ENCODE results near the gene JARID2. TPM values are rescaled to one million over a fixed set of nuclear protein-coding genes. Genes with fewer than 3 reads are reported as not detected.

The JARID2 gene
- total RNA-seq, 1 donor from 2014 or later, result 43.9 TPM

DNA sequence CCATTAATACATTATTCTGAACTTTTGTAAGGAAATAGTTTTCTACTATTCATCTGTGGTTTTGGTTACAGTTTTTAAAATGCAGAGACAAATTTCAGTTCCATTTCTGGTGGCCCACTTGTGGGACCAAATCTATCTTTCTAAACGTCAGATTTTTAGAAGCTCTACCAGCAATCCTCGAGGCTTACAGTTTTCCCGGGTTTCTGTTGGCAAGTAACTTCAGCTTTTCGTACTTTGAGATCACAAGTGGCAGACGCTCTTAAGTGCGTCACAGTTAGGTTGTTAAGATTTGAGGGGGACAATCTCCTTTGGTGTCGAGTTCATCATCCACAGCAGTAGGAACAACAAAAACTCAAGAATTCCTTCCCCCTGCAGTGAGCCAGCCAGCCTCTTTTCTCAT lies 60.0 kb downstream of the JARID2 start:
- no peak for DNase-seq (ENCODE audit: extremely low spot score, unreplicated experiment)
- TF ChIP-seq, protein P1, sequence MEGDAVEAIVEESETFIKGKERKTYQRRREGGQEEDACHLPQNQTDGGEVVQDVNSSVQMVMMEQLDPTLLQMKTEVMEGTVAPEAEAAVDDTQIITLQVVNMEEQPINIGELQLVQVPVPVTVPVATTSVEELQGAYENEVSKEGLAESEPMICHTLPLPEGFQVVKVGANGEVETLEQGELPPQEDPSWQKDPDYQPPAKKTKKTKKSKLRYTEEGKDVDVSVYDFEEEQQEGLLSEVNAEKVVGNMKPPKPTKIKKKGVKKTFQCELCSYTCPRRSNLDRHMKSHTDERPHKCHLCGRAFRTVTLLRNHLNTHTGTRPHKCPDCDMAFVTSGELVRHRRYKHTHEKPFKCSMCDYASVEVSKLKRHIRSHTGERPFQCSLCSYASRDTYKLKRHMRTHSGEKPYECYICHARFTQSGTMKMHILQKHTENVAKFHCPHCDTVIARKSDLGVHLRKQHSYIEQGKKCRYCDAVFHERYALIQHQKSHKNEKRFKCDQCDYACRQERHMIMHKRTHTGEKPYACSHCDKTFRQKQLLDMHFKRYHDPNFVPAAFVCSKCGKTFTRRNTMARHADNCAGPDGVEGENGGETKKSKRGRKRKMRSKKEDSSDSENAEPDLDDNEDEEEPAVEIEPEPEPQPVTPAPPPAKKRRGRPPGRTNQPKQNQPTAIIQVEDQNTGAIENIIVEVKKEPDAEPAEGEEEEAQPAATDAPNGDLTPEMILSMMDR (conservative IDR thresholded peaks at IDR 0.05), result no peak
- H3K36me3 Mint-ChIP-seq, result peaks cover 5% of the 10 kb centered on the region
- peaks cover 71% of the 10 kb centered on the region for H3K4me1 Mint-ChIP-seq (ENCODE audit: unreplicated experiment)
- no peaks in the 10 kb centered on the region for H3K9me3 Mint-ChIP-seq
- H3K4me3 Mint-ChIP-seq, result peak overlapping the region; percentile 16
- H3K27me3 Mint-ChIP-seq, result no peaks in the 10 kb centered on the region
- H3K27ac Mint-ChIP-seq, result no peak overlapping the region

DNA sequence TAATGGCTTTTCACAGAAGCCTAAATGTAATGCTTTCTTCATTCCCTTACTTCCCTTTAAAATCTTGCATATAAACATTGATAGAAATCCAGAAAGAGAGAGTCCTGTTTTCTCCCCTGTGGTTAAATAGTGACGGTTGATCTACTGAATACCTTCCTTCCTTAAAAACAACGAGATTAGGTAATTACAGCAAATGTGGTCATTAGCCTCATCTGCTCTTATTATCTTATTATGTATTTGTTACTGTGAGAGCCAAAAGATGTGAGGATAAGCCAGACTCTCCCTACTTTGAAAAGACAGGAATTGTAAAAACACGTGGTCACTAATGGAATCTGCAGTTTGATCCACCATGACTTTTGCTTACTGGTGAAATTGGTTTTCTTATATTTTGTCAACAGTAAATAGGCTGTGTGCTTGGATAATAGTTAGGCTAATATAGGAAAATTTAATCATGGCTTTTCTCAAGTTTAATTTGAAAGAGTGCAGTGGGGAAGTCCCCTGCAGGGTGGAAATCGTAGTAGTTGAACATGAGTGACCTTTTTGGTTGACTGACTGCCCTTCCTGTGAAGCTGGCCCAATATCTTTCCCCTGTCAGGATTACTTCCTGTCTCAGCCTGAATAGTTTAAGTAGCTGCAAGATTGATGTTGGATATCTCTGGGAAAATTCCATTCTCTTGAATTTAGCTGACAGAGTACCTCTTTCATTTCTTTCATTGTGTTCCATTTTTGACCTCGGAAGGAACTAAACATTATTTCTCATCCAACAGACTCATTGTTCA lies 62.8 kb downstream of the JARID2 start:
- no peaks in the 10 kb centered on the region for H3K27me3 Mint-ChIP-seq
- DNase-seq (ENCODE audit: extremely low spot score, unreplicated experiment), result no peak
- H3K4me3 Mint-ChIP-seq, result no peak overlapping the region
- H3K9me3 Mint-ChIP-seq, result no peaks in the 10 kb centered on the region
- H3K36me3 Mint-ChIP-seq, result no peaks in the 10 kb centered on the region
- TF ChIP-seq, protein P1 (conservative IDR thresholded peaks at IDR 0.05), result no peak
- peaks cover 63% of the 10 kb centered on the region for H3K4me1 Mint-ChIP-seq (ENCODE audit: unreplicated experiment)
- H3K27ac Mint-ChIP-seq, result no peak overlapping the region

DNA sequence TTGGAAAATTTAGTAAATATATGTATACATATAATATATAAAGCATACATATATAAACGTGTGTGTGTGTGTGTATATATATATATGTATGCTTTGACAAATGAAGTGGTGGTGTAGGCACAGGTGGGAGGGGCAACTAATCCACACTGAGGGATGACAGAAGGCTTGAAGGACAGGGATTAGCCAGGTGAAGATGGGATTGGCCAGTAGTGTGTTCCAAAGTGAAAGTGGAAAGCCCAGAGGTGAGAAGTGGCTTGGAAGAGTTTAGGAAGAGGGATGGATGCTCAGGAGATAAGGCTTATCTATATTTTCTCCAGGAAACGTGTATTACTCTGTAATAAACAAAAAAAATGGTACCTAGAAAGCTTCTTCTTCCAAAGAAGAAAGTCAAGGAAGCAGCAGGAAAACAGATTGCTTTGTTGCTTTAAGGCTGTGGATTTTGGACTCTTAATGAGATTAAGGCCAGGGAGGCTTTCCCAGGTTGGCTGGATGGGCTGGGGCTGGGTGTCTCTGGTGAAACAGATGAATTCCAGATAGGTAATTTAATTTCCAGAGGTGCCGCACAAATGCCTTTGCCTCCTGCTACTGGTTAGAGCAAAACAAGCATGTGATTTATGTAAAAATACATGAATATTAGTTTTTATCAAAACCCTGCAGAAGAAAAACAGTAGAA lies 63.9 kb downstream of the JARID2 start:
- H3K27ac Mint-ChIP-seq, result no peak overlapping the region

DNA sequence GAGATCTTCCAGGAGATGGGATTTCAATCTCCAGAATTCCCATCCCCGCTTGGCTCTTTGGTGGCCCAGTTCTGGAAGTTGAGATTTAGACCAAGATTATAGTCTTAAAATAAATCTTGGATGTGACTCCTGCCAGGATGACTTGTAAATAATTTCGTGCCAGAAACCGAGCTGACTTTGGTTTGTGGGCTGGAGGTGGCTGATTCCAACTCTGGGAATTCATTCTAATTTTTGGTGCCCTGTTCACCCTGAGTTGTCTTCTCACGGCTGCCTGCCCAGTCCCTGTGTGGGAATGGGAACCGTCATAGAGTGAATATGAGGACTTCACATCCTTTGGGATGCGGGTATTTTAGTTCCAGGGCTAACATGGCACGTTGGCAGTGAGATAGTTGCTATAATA lies 64.8 kb downstream of the JARID2 start:
- Mint-ChIP-seq H3K27me3 (no peaks in the 10 kb centered on the region), H3K27ac (no peak overlapping the region), H3K9me3 (no peaks in the 10 kb centered on the region), H3K4me3 (no peak overlapping the region), H3K4me1 (ENCODE audit: unreplicated experiment) (peaks cover 59% of the 10 kb centered on the region), H3K36me3 (no peaks in the 10 kb centered on the region)
- TF ChIP-seq, protein P1 (conservative IDR thresholded peaks at IDR 0.05), result no peak
- DNase-seq (ENCODE audit: extremely low spot score, unreplicated experiment), result no peak

More for the DNA sequence above, 63.9 kb downstream of the JARID2 start:
- TF ChIP-seq, protein P1 (conservative IDR thresholded peaks at IDR 0.05), result no peak
- Mint-ChIP-seq H3K9me3 (no peaks in the 10 kb centered on the region), H3K4me3 (no peak overlapping the region), H3K36me3 (no peaks in the 10 kb centered on the region), H3K27me3 (no peaks in the 10 kb centered on the region), H3K4me1 (ENCODE audit: unreplicated experiment) (peaks cover 67% of the 10 kb centered on the region)
- no peak for DNase-seq (ENCODE audit: extremely low spot score, unreplicated experiment)

DNA sequence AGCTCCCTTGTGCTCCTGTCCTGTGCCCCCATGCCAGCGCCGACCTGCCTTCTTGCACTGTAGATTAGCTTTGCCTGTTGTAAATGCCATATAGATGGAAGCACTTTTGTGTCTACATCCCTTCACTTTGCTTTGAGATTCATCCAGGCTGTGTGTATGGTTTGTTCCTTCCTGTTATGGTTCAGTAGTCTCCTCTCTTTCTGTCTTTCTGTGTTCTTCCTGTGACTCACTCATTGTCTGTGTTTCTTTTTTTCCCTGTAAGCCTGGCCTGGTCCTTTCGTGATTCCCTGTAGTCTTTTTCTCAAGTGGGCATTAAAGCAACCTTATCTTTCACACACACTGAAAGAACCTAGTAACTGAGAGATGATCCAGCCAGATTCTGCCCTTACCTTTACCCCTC lies 66.6 kb downstream of the JARID2 start:
- Mint-ChIP-seq H3K4me3 (no peak overlapping the region), H3K27me3 (no peaks in the 10 kb centered on the region), H3K9me3 (no peaks in the 10 kb centered on the region), H3K27ac (peak overlapping the region; percentile 12), H3K4me1 (ENCODE audit: unreplicated experiment) (peaks cover 54% of the 10 kb centered on the region), H3K36me3 (no peaks in the 10 kb centered on the region)
- TF ChIP-seq, protein P1 (conservative IDR thresholded peaks at IDR 0.05), result no peak
- no peak for DNase-seq (ENCODE audit: extremely low spot score, unreplicated experiment)
